Measurements from ENCODE around the gene ZNF768. TPM values are rescaled to one million over a fixed set of nuclear protein-coding genes. Genes with fewer than 3 reads are reported as not detected.

The ZNF768 gene
- total and polyA plus RNA-seq, 9 donors: 25.9 to 35.0 (median 31.4) TPM

GRCh38 chr16:30567160-30567990 lies 41.0 kb upstream of the ZNF768 start:
- WGBS (ENCODE audit: insufficient coverage): 95% methylated on average over 8 of the region's 14 CpGs
- no peak overlapping the region for H3K4me3 ChIP-seq (ENCODE audit: low read length)
- H3K4me1 ChIP-seq (ENCODE audit: control insufficient read depth, insufficient read depth, low read length): peaks cover 19% of the 10 kb centered on the region
- H3K9me3 ChIP-seq (replicated peaks; ENCODE audit: control insufficient read depth, low read depth, low read length): no peaks in the 10 kb centered on the region
- H3K36me3 ChIP-seq (ENCODE audit: control insufficient read depth, insufficient read depth, low read length): peaks cover 9% of the 10 kb centered on the region
- no peak for DNase-seq
- H3K27ac ChIP-seq (ENCODE audit: low read length): no peak overlapping the region
- no peaks in the 10 kb centered on the region for H3K27me3 ChIP-seq (ENCODE audit: control insufficient read depth, insufficient read depth, low read length)

GRCh38 chr16:30566531-30566930 lies 40.2 kb upstream of the ZNF768 start:
- WGBS (ENCODE audit: insufficient coverage): no CpG with 5 or more reads among the region's 4 CpGs
- Histone ChIP-seq H3K9me3 (replicated peaks; ENCODE audit: control insufficient read depth, low read depth, low read length) (no peaks in the 10 kb centered on the region), H3K4me1 (ENCODE audit: control insufficient read depth, insufficient read depth, low read length) (peaks cover 15% of the 10 kb centered on the region), H3K4me3 (ENCODE audit: low read length) (no peak overlapping the region), H3K27ac (ENCODE audit: low read length) (no peak overlapping the region), H3K27me3 (ENCODE audit: control insufficient read depth, insufficient read depth, low read length) (no peaks in the 10 kb centered on the region), H3K36me3 (ENCODE audit: control insufficient read depth, insufficient read depth, low read length) (peaks cover 9% of the 10 kb centered on the region)
- DNase-seq: no peak

- Histone ChIP-seq H3K27me3 (ENCODE audit: control insufficient read depth, insufficient read depth, low read length) (no peaks in the 10 kb centered on the region), H3K27ac (ENCODE audit: low read length) (no peak overlapping the region), H3K4me3 (ENCODE audit: low read length) (no peak overlapping the region), H3K36me3 (ENCODE audit: control insufficient read depth, insufficient read depth, low read length) (peaks cover 9% of the 10 kb centered on the region), H3K9me3 (replicated peaks; ENCODE audit: control insufficient read depth, low read depth, low read length) (no peaks in the 10 kb centered on the region), H3K4me1 (ENCODE audit: control insufficient read depth, insufficient read depth, low read length) (peaks cover 16% of the 10 kb centered on the region)
- DNase-seq: no peak
- 56% methylated on average over 8 of the region's 8 CpGs for WGBS (ENCODE audit: insufficient coverage)
Observed at GRCh38 chr16:30565984-30566383, 39.6 kb upstream of the ZNF768 start.

- Histone ChIP-seq H3K27ac (ENCODE audit: low read length) (no peak overlapping the region), H3K4me1 (ENCODE audit: control insufficient read depth, insufficient read depth, low read length) (peaks cover 12% of the 10 kb centered on the region), H3K9me3 (replicated peaks; ENCODE audit: control insufficient read depth, low read depth, low read length) (no peaks in the 10 kb centered on the region), H3K36me3 (ENCODE audit: control insufficient read depth, insufficient read depth, low read length) (peaks cover 9% of the 10 kb centered on the region), H3K27me3 (ENCODE audit: control insufficient read depth, insufficient read depth, low read length) (no peaks in the 10 kb centered on the region), H3K4me3 (ENCODE audit: low read length) (no peak overlapping the region)
- whole genome bisulfite sequencing (ENCODE audit: insufficient coverage): 29% methylated on average over 4 of the region's 7 CpGs
- no peak for DNase-seq
Observed at GRCh38 chr16:30565526-30565925, 39.2 kb upstream of the ZNF768 start.

- 91% methylated on average over 8 of the region's 14 CpGs for whole genome bisulfite sequencing (ENCODE audit: insufficient coverage)
- no peaks in the 10 kb centered on the region for H3K27me3 ChIP-seq (ENCODE audit: control insufficient read depth, insufficient read depth, low read length)
- DNase-seq: no peak
- H3K9me3 ChIP-seq (replicated peaks; ENCODE audit: control insufficient read depth, low read depth, low read length): no peaks in the 10 kb centered on the region
- peaks cover 13% of the 10 kb centered on the region for H3K4me1 ChIP-seq (ENCODE audit: control insufficient read depth, insufficient read depth, low read length)
- H3K4me3 ChIP-seq (ENCODE audit: low read length): no peak overlapping the region
- no peak overlapping the region for H3K27ac ChIP-seq (ENCODE audit: low read length)
- no peaks in the 10 kb centered on the region for H3K36me3 ChIP-seq (ENCODE audit: control insufficient read depth, insufficient read depth, low read length)
Observed at GRCh38 chr16:30562021-30562420, 35.7 kb upstream of the ZNF768 start.

- peak overlapping the region; percentile 25 for H3K27ac ChIP-seq (ENCODE audit: low read length)
- WGBS (ENCODE audit: insufficient coverage): 23% methylated on average over 37 of the region's 46 CpGs
- DNase-seq: no peak
Observed at GRCh38 chr16:30561089-30561816, 34.9 kb upstream of the ZNF768 start.

GRCh38 chr16:30559690-30560089 lies 33.3 kb upstream of the ZNF768 start:
- H3K9me3 ChIP-seq (replicated peaks; ENCODE audit: control insufficient read depth, low read depth, low read length): no peaks in the 10 kb centered on the region
- DNase-seq: no peak
- H3K27ac ChIP-seq (ENCODE audit: low read length): no peak overlapping the region
- peaks cover 19% of the 10 kb centered on the region for H3K4me1 ChIP-seq (ENCODE audit: control insufficient read depth, insufficient read depth, low read length)
- H3K27me3 ChIP-seq (ENCODE audit: control insufficient read depth, insufficient read depth, low read length): no peaks in the 10 kb centered on the region
- H3K4me3 ChIP-seq (ENCODE audit: low read length): no peak overlapping the region
- no CpG with 5 or more reads among the region's 6 CpGs for WGBS (ENCODE audit: insufficient coverage)
- H3K36me3 ChIP-seq (ENCODE audit: control insufficient read depth, insufficient read depth, low read length): peaks cover 17% of the 10 kb centered on the region

More at GRCh38 chr16:30561089-30561816, 34.9 kb upstream of the ZNF768 start:
- peaks cover 16% of the 10 kb centered on the region for H3K4me1 ChIP-seq (ENCODE audit: control insufficient read depth, insufficient read depth, low read length)
- no peaks in the 10 kb centered on the region for H3K27me3 ChIP-seq (ENCODE audit: control insufficient read depth, insufficient read depth, low read length)
- H3K9me3 ChIP-seq (replicated peaks; ENCODE audit: control insufficient read depth, low read depth, low read length): no peaks in the 10 kb centered on the region
- peaks cover 2% of the 10 kb centered on the region for H3K36me3 ChIP-seq (ENCODE audit: control insufficient read depth, insufficient read depth, low read length)
- H3K4me3 ChIP-seq (ENCODE audit: low read length): peak overlapping the region; percentile 38

GRCh38 chr16:30558789-30559377 lies 32.5 kb upstream of the ZNF768 start:
- no peak for DNase-seq
- H3K4me3 ChIP-seq (ENCODE audit: low read length): peak overlapping the region; percentile 84
- peaks cover 19% of the 10 kb centered on the region for H3K4me1 ChIP-seq (ENCODE audit: control insufficient read depth, insufficient read depth, low read length)
- H3K9me3 ChIP-seq (replicated peaks; ENCODE audit: control insufficient read depth, low read depth, low read length): no peaks in the 10 kb centered on the region
- 87% methylated on average over 15 of the region's 21 CpGs for WGBS (ENCODE audit: insufficient coverage)
- H3K27me3 ChIP-seq (ENCODE audit: control insufficient read depth, insufficient read depth, low read length): no peaks in the 10 kb centered on the region
- peaks cover 25% of the 10 kb centered on the region for H3K36me3 ChIP-seq (ENCODE audit: control insufficient read depth, insufficient read depth, low read length)
- peak overlapping the region; percentile 97 for H3K27ac ChIP-seq (ENCODE audit: low read length)

GRCh38 chr16:30557957-30558788 lies 31.8 kb upstream of the ZNF768 start, which contains the start of gene ZNF764:
ZNF764 (minus strand) TSS chr16:30558374; CDS start chr16:30558182, 192 bp downstream.
- under 1% methylated on average over 70 of the region's 74 CpGs for WGBS (ENCODE audit: insufficient coverage)
- no peaks in the 10 kb centered on the region for H3K27me3 ChIP-seq (ENCODE audit: control insufficient read depth, insufficient read depth, low read length)
- peaks cover 19% of the 10 kb centered on the region for H3K4me1 ChIP-seq (ENCODE audit: control insufficient read depth, insufficient read depth, low read length)
- H3K27ac ChIP-seq (ENCODE audit: low read length): peak within 1 kb of the TSS; percentile 97
- H3K4me3 ChIP-seq (ENCODE audit: low read length): peak within 1 kb of the TSS; percentile 84
- H3K36me3 ChIP-seq (ENCODE audit: control insufficient read depth, insufficient read depth, low read length): peaks cover 28% of the 10 kb centered on the region
- peak; percentile 99 for DNase-seq
- H3K9me3 ChIP-seq (replicated peaks; ENCODE audit: control insufficient read depth, low read depth, low read length): no peaks in the 10 kb centered on the region
